Measurements from ENCODE around the gene RAD23A.
"Not testable (repeated sequence)": the region's sequence is repeated elsewhere in the genome, so short reads cannot be mapped to it uniquely, and the experiment has no call there.

RAD23A gene

GRCh38 chr19:12955575-12955974 is 9.9 kb downstream of the RAD23A start:
- not testable (repeated sequence) for DNase-seq (ENCODE audit: low read depth, low spot score)

GRCh38 chr19:12955996-12956395 is 10.3 kb downstream of the RAD23A start:
- no peak for DNase-seq (ENCODE audit: low read depth, low spot score)

DNA sequence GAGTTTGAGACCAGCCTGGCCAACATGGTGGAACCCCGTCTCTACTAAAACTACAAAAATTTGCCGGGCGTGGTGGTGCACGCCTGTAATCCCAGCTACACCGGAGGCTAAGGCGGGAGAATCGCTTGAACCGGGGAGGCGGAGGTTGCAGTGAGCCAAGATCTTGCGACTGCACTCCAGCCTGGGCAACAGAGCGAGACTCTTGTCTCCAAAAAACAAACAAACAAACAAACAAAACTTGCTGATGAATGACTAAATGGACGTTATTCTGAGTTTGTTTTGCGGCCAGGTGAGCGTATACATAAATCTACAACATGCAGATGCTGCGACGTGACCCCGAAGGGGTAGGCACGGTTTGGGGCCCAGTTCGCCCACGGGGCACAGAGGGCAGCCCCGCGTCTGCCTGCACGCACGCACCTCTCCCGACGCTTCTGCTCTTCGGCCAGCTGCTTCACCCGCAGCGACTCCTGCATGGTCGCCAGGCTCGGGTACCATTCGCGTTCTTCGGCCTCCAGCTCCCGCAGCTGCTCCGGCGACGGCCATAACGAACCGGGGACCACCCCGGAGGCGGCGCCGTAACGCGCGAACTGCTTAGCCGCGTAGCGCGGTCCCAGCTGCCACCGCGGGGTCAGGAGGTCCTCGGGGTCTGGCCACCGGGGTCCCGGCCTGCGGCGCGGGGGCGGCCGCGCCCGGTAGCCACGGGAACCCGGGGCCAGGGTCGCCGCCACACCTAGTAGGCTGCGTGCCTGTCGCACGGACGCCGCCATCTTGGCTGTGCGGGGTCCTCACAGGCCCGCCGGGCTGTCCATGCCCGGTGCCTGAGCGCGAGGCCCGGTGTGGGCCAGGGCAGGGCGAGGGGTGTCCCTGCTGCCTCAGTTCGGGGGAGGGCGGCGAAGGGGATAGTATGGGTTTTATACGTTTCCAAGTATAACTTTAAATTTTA is 11.1 kb downstream of the RAD23A start, which contains the start of gene GADD45GIP1:
GADD45GIP1 (minus strand) TSS at position 778 of the 943 bp plus-strand sequence; CDS start at position 767, 11 bp downstream.
- peak; percentile 64 for DNase-seq (ENCODE audit: low read depth, low spot score)

DNA sequence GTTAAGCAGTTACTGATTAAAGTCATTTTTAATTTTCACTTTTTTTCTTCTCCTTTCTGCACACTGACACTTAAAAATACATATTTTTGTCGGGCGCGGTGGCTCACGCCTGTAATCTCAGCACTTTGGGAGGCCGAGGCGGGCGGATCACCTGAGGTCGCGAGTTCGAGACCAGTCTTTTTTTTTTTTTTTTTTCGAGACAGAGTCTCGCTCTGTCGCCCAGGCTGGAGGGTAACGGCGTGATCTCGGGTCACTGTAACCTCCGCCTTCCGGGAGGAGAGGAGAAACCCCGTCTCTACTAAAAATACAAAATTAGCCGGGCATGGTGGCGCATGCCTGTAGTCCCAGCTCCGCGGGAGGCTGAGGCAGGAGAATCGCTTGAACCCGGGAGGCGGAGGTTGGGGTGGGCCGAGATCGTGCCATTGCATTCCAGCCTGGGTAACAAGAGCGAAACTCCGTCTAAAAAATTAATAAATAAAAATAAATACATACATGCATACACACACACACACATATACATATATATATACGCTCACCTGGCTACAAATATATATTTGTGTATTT is 11.8 kb downstream of the RAD23A start:
- not testable (repeated sequence) for DNase-seq (ENCODE audit: low read depth, low spot score)

GRCh38 chr19:12959481-12959880 is 13.8 kb downstream of the RAD23A start:
- DNase-seq (ENCODE audit: low read depth, low spot score) = no peak

GRCh38 chr19:12965017-12965811 is 19.6 kb downstream of the RAD23A start:
- DNase-seq (ENCODE audit: low read depth, low spot score) = peak; percentile 68

GRCh38 chr19:12965812-12966135 is 20.1 kb downstream of the RAD23A start:
- DNase-seq (ENCODE audit: low read depth, low spot score) = no peak

- DNase-seq (ENCODE audit: low read depth, low spot score) = no peak
Observed at GRCh38 chr19:12967907-12968306, 22.2 kb downstream of the RAD23A start.

DNA sequence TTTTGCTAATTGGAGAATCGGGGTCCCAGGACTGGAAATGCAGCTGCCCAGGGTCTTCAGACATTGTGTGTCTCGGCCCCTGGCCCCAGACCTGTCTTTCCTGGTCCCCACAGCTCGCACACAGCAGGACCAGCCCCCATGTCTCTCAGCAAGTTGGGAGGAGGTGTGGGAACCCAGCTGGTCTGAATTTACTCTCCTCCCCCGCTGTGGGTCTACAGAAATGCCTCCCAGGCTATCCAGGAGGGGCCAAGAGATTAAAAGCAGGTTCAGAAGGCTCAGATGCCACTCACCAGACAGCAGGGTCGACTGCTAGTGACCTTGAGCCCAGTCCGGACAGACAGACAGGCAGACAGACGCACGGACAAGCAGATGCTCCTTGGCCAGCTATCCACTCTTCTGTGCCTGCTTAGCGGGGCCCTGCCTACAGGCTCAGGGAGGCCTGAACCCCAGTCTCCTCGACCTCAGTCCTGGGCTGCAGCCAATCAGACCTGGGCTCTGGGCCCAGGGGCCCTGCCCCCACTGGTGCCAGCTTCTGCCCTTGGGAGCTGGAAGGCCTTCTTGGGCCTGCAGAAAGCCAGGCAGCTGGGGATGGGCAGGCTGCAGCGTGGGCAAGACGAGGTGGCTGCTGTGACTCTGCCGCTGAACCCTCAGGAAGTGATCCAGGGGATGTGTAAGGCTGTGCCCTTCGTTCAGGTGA is 23.8 kb downstream of the RAD23A start, which contains the start of gene DAND5:
DAND5 (plus strand) TSS at position 285 of the 697 bp plus-strand sequence; CDS start at position 370, 85 bp downstream.
- no peak for DNase-seq (ENCODE audit: low read depth, low spot score)

DNA sequence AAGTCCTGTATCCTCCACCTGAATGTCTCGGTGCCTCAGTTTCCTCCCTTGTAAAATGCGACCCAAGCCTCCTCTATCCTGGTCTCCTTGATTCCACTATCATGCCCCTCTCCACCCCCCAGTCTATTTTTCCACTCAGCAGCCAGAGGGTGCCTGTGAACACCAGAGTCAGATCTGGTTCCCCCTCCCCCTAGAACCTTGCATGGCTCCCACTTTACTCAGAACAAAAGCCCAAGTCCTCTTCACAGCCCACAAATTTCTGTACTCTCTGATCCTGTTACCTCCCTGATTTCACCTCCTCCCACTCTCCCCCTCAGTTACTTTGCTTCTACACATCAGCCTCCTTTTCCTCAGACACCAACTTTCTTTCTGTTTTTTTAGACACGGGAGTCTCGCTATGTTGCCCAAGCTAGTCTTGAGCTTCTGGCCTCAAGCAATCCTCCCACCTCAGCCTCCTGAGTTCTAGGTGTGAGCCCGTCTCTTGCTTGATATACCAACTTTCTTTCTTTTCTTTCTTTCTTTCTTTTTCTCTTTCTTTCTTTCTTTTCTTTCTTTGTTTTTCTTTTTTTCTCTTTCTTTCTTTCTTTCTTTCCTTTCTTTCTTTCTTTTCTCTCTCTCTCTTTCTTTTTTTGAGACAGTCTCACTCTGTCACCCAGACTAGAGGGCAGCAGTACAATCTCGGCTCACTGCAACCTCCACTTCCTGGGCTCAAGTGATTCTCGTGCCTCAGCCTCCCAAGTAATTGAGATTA is 24.6 kb downstream of the RAD23A start:
- no peak for DNase-seq (ENCODE audit: low read depth, low spot score)

DNA sequence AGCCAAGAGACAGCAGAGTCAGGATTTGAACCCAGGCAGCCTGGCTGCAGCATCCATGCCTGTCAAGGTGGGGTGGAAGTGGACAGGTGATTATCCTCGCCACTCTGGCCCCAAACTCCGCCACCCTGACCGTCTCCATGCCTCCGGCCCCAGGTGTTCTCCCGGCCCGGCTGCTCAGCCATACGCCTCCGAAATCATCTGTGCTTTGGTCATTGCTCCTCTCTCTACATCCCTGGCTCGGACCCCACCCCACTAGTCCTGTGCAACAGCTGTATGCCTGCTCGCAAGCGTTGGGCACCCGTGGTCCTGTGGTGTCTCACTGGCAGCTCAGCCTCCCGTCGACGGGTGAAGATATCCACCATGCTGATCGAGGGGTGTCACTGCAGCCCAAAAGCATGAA is 27.6 kb downstream of the RAD23A start:
- no peak for DNase-seq (ENCODE audit: low read depth, low spot score)

GRCh38 chr19:12974301-12975220 is 28.9 kb downstream of the RAD23A start:
- no peak for DNase-seq (ENCODE audit: low read depth, low spot score)

GRCh38 chr19:12975221-12975741 is 29.6 kb downstream of the RAD23A start:
- DNase-seq (ENCODE audit: low read depth, low spot score) = no peak

DNA sequence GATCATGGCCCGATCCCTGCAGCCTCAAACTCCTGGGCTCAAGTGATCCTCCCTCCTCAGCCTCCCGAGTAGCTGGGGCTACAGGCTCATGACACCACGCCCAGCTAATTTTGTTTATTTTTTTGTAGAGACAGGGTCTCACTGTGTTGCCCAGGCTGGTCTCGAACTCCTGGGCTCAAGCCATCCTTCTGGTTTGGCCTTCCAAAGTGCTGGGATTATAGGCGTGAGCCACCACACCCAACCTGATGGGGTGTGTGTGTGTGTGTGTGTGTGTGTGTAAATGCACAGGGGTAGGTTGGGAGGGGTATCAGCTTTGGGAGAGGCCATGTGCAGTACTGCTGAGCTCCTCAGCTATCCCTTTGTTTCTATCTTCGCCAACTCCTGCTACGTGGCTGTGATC is 30.4 kb downstream of the RAD23A start:
- not testable (repeated sequence) for DNase-seq (ENCODE audit: low read depth, low spot score)

DNA sequence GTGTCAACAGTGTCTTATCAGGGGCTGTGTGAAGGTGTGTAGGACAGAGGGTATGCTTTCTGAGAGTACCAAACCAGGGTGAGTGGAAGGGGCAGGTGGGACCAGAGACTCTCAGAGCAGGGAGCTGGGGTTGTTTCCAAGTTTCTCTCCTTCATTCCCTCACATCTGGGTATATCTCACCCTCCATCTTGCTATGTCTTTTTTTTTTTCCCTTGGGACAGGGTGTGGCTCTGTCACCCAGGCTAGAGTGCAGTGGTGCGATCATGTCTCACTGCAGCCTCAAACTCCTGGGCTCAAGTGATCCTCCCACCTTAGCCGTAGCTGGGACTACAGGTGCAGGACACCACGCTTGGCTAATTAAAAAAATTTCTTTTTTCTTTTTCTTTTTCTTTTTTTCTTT is 34.3 kb downstream of the RAD23A start:
- no peak for DNase-seq (ENCODE audit: low read depth, low spot score)

DNA sequence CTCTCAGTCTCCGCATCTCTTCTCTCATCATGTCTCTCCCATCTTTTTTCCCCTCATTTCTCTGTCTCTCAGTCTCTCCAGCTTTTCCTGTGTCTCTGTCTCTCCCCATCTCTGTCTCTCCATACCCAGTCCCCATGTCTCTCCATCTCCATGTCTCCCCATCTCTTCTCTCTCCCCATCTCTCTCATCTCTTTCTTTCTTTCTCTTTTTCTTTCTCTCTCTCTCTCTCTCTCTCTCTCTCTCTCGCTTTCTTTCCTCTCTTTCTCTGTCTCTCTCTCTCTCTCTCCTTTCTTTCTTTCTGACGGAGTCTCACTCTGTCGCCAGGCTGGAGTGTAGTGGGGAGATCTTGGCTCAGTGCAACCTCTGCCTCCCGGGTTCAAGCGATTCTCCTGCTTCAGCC is 37.0 kb downstream of the RAD23A start:
- DNase-seq (ENCODE audit: low read depth, low spot score) = no peak

- DNase-seq (ENCODE audit: low read depth, low spot score) = no peak
Observed at GRCh38 chr19:12983091-12983490, 37.4 kb downstream of the RAD23A start.

DNA sequence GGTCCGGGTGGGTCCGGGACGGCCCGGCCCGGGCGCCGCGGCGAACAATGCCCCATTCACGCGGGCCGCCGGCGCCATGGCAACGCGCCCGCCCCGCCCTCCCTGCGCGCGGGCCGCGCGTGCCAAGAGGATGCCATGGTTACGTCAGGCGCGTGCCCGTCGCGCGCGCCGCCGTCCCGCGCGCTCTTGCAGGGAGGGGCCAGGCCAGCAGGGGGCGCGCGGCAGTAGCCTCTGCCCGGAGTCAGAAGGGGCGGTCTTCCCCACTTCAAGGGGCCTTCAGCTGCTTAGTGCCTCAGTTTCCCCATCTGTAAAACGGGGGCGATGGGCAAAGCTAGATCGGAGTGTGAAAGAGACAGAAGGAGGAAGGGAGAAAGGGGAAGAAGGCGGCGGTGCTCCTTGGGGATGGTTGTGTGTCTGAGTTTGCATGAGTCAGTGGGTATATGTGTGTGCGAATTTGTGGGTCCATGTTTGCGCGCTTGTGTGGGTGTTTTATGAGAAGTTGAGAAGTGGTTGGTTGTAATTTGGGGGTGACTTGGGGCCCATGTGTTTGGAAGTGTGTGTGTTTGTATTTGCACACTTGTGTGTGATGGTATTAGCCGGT is 38.0 kb downstream of the RAD23A start:
- DNase-seq (ENCODE audit: low read depth, low spot score) = peak; percentile 55

DNA sequence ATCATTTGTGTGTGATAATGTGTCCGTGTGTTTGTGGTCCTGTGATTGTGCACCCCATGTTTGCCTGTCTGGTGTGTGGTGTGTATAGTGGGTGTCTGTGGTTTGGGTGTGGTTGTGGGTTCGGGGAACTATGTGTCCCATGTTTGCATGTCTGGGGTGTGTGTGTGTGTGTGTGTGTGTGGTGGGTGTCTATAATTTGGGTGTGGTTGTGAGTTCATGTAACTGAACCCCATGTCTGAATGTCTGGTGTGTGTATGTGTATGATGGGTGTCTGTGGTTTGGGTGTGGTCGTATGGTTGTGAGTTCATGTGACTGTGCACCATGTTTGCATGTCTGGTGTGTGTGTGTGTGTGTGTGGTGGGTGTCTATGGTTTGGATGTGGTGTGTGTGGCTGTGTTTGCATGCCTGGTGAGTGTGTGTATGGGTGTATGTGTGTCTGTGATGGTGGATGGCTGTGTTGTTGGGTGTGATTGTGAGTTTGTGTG is 38.5 kb downstream of the RAD23A start:
- no peak for DNase-seq (ENCODE audit: low read depth, low spot score)
